GM12892 (cell line): Measurements from ENCODE around the gene CYP46A1.

ENCODE experiments used
- DNase-seq: peaks from one replicate; pipeline ENCODE4 v3.0.0; 2011; ENCODE audit not compliant: insufficient read length
- FAIRE-seq: peaks from 2 replicates; lab custom pipeline; 2011; peaks lifted over from hg19 to GRCh38; lab: Jason Lieb, UNC
- POLR2A ChIP-seq: IDR thresholded peaks from 2 replicates; pipeline ENCODE4 v1.6.1; 2011; ENCODE audit warnings: low read depth, low read length, control low read depth
- POLR2AphosphoS5 ChIP-seq: IDR thresholded peaks from 2 replicates; pipeline ENCODE4 v1.6.1; 2011; ENCODE audit warnings: low read depth, low read length, control low read depth
- TAF1 ChIP-seq: IDR thresholded peaks from 2 replicates; pipeline ENCODE4 v1.6.1; 2011; ENCODE audit warnings: low read depth, mild to moderate bottlenecking, control low read depth, low read length, borderline replicate concordance

The CYP46A1 gene

GRCh38 chr14:99768381-99768780 is 84.3 kb downstream of the CYP46A1 start:
- FAIRE-seq, result no peak
- no peak for DNase-seq
- TF ChIP-seq POLR2AphosphoS5 (no peak), POLR2A (no peak), TAF1 (no peak)

- TF ChIP-seq POLR2A (no peak), POLR2AphosphoS5 (no peak), TAF1 (no peak)
- FAIRE-seq (no peak), DNase-seq (no peak)
These were observed 85.0 kb downstream of the CYP46A1 start for GRCh38 chr14:99769123-99769522.

- no peak for DNase-seq
- TF ChIP-seq TAF1 (no peak), POLR2AphosphoS5 (no peak), POLR2A (no peak)
- FAIRE-seq, result no peak
These were observed 85.7 kb downstream of the CYP46A1 start for GRCh38 chr14:99769799-99770198.

GRCh38 chr14:99772371-99773283 is 88.5 kb downstream of the CYP46A1 start:
- no peak for DNase-seq

GRCh38 chr14:99773521-99774497 is 89.7 kb downstream of the CYP46A1 start:
- FAIRE-seq (no peak), DNase-seq (no peak)
- TF ChIP-seq POLR2AphosphoS5 (no peak), POLR2A (no peak), TAF1 (no peak)

More at GRCh38 chr14:99772371-99773283, 88.5 kb downstream of the CYP46A1 start:
- FAIRE-seq, result no peak
- no peak for TF ChIP-seq POLR2A
- TF ChIP-seq TAF1, result no peak
- no peak for TF ChIP-seq POLR2AphosphoS5

- FAIRE-seq, result no peak
- no peak for TF ChIP-seq TAF1
- TF ChIP-seq POLR2AphosphoS5, result no peak
- no peak for TF ChIP-seq POLR2A
- no peak for DNase-seq
These were observed 90.6 kb downstream of the CYP46A1 start for GRCh38 chr14:99774556-99775307.

GRCh38 chr14:99775351-99775750 is 91.3 kb downstream of the CYP46A1 start:
- no peak for FAIRE-seq
- no peak for DNase-seq

More at GRCh38 chr14:99775351-99775750, 91.3 kb downstream of the CYP46A1 start:
- no peak for TF ChIP-seq POLR2A
- TF ChIP-seq POLR2AphosphoS5, result no peak
- no peak for TF ChIP-seq TAF1
